HG02610 (cell line): Measurements from ENCODE around the gene ACSBG1.

ENCODE experiments used
- ATAC-seq: cut with Tn5 transposase; IDR thresholded peaks from one replicate; pipeline ENCODE4 v1.9.1; 2021; ENCODE audit warnings: mild to moderate bottlenecking, moderate library complexity; ENCODE audit not compliant: unreplicated experiment

Gene ACSBG1

GRCh38 chr15:78205337-78205736 is 29.0 kb downstream of the ACSBG1 start:
- ATAC-seq: no peak

- no peak for ATAC-seq
Observed at GRCh38 chr15:78204351-78205309, 29.7 kb downstream of the ACSBG1 start.

GRCh38 chr15:78203346-78204225 is 30.8 kb downstream of the ACSBG1 start:
- no peak for ATAC-seq

- ATAC-seq: no peak
Observed at GRCh38 chr15:78201281-78202190, 32.8 kb downstream of the ACSBG1 start.

GRCh38 chr15:78200276-78200930 is 34.0 kb downstream of the ACSBG1 start:
- ATAC-seq: no peak

GRCh38 chr15:78197632-78198031 is 36.7 kb downstream of the ACSBG1 start:
- ATAC-seq: no peak

GRCh38 chr15:78195735-78196201 is 38.6 kb downstream of the ACSBG1 start:
- no peak for ATAC-seq

GRCh38 chr15:78194568-78194925 is 39.8 kb downstream of the ACSBG1 start:
- no peak for ATAC-seq

- no peak for ATAC-seq
Observed at GRCh38 chr15:78193731-78194567, 40.4 kb downstream of the ACSBG1 start.

GRCh38 chr15:78192826-78193594 is 41.4 kb downstream of the ACSBG1 start:
- no peak for ATAC-seq

- ATAC-seq: no peak
Observed at GRCh38 chr15:78182821-78183220, 51.5 kb downstream of the ACSBG1 start.

- ATAC-seq: no peak
Observed at GRCh38 chr15:78182336-78182700, 52.0 kb downstream of the ACSBG1 start.

- ATAC-seq: no peak
Observed at GRCh38 chr15:78179906-78180305, 54.5 kb downstream of the ACSBG1 start.

GRCh38 chr15:78179286-78179840 is 55.0 kb downstream of the ACSBG1 start:
- ATAC-seq: no peak

- ATAC-seq: no peak
Observed at GRCh38 chr15:78178064-78178463, 56.3 kb downstream of the ACSBG1 start.

GRCh38 chr15:78177447-78177873 is 56.9 kb downstream of the ACSBG1 start:
- no peak for ATAC-seq

GRCh38 chr15:78175330-78175729 is 59.0 kb downstream of the ACSBG1 start:
- no peak for ATAC-seq

GRCh38 chr15:78174401-78174800 is 60.0 kb downstream of the ACSBG1 start:
- ATAC-seq: no peak
